Cardiac muscle cell (in vitro differentiated cells and primary cell): Measurements from ENCODE around the gene DCAF10. TPM values are rescaled to one million over a fixed set of nuclear protein-coding genes. Genes with fewer than 3 reads are reported as not detected.

Experiments used
- DNase-seq, 2 donors: peaks; one replicate each; pipeline versions ENCODE4 v3.0.0 to v3.0.0-alpha.2; 2010 to 2017; ENCODE audit warnings: low read depth in 1 of 2, low spot score in 1 of 2
- H3K27ac ChIP-seq: fragments of 200-600 bp; sonication (generic); 2 replicates; pipeline ENCODE4 v1.5.1; 2016
- H3K27me3 ChIP-seq: fragments of 200-600 bp; sonication (generic); 2 replicates; pipeline ENCODE4 v1.6.0; 2016; ENCODE audit warnings: control low read depth
- H3K36me3 ChIP-seq: fragments of 200-600 bp; sonication (generic); 2 replicates; pipeline ENCODE4 v1.5.1; 2016; ENCODE audit warnings: control low read depth
- H3K4me1 ChIP-seq: fragments of 200-600 bp; sonication (generic); 2 replicates; pipeline ENCODE4 v1.8.1; 2017; ENCODE audit warnings: low read depth, mild to moderate bottlenecking, mixed run types
- H3K4me3 ChIP-seq: fragments of 200-600 bp; sonication (generic); 2 replicates; pipeline ENCODE4 v1.5.1; 2016; ENCODE audit warnings: mild to moderate bottlenecking
- H3K9me3 ChIP-seq: fragments of 200-600 bp; sonication (generic); 2 replicates; pipeline ENCODE4 v1.5.1; 2017; ENCODE audit warnings: low read depth, mild to moderate bottlenecking, control low read depth
- CTCF ChIP-seq: IDR thresholded peaks from 2 replicates; pipeline ENCODE4 v1.5.1; 2012; ENCODE audit warnings: low read depth, mild to moderate bottlenecking, low read length
- polyA plus RNA-seq: library from polyadenylated mRNA; unstranded; fragments of >200 nt; fragmentation: Nextera tagmentation; extraction: Ambion mirVana; gene quantifications from 2 replicates; pipeline ENCODE4 v1.2.1, GENCODE V29; 2016
- total RNA-seq: library from RNA; depleted of rRNA; stranded (reverse); fragments of >200 nt; gene quantifications from 2 replicates; pipeline ENCODE4 v1.2.3, GENCODE V29; 2016

DCAF10 gene
- total and polyA plus RNA-seq, 2 experiments from 2014 or later: 22.9 to 23.1 TPM

DNA sequence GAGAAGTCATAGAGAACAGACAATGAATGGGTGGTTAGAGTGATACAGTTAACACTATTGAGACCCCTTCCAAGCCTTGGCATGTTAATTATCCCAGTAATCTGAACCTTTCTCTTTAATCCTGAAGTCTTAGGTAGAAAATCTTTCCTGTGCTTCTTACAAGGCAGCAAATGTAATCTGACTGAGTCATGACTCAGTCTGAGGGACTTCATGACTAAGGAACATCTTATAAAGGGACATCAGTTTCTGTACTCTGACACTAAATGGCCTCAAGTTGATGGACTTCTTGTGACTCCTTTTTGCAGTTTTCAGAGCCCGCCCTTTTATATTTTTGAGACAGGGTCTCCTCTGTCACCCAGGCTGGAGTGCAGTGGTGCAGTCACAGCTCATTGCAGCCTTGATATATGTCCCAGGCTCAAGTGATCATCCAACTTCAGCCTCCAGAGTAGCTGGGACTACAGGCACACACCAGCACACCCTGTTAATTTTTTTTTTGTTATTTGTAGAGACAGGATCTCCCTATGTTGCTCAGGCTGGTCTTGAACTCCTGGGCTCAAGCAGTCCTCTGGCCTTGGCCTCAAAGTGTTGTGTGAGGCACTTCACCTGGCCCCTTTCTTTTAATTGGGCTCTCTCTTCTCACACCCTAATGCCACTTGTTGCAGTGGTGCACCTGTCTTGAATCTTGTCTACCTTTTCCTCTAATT lies 25.2 kb upstream of the DCAF10 start:
- no peak overlapping the region for H3K27ac ChIP-seq
- H3K4me1 ChIP-seq: no peaks in the 10 kb centered on the region
- H3K27me3 ChIP-seq: no peaks in the 10 kb centered on the region
- H3K9me3 ChIP-seq: no peaks in the 10 kb centered on the region
- no peak overlapping the region for H3K4me3 ChIP-seq
- H3K36me3 ChIP-seq: peaks cover 26% of the 10 kb centered on the region
- no peak for TF ChIP-seq CTCF
- no peak for DNase-seq

DNA sequence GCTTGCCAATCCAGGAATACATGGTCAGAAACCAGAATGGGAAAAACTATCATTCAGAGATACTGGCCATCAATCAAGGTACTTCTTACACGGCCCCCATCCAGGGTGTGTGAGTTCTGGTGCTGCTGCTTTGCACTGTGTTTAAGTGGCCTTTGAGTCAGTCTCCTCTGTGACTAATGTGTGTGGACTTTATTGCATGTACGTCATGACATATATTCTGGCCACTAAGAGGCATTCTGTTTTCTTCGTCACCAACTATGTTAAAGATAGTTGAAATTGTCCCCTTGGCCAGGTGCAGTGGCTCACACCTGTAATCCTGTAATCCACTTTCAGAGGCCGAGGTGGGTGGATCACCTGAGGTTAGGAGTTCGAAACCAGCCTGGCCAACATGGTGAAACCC lies 24.3 kb upstream of the DCAF10 start:
- no peaks in the 10 kb centered on the region for H3K27me3 ChIP-seq
- no peak overlapping the region for H3K4me3 ChIP-seq
- H3K4me1 ChIP-seq: no peaks in the 10 kb centered on the region
- peaks cover 26% of the 10 kb centered on the region for H3K36me3 ChIP-seq
- H3K27ac ChIP-seq: no peak overlapping the region
- no peaks in the 10 kb centered on the region for H3K9me3 ChIP-seq
- DNase-seq: no peak
- TF ChIP-seq CTCF: no peak

- TF ChIP-seq CTCF: no peak
- Histone ChIP-seq H3K4me3 (no peak overlapping the region), H3K9me3 (no peaks in the 10 kb centered on the region), H3K4me1 (no peaks in the 10 kb centered on the region), H3K27me3 (no peaks in the 10 kb centered on the region), H3K27ac (no peak overlapping the region), H3K36me3 (peaks cover 47% of the 10 kb centered on the region)
- DNase-seq: no peak
Measured at GRCh38 chr9:37778534-37778933, 22.1 kb upstream of the DCAF10 start.

GRCh38 chr9:37784291-37784615 lies 16.3 kb upstream of the DCAF10 start:
- Histone ChIP-seq H3K36me3 (peaks cover 36% of the 10 kb centered on the region), H3K4me3 (peak overlapping the region; percentile 79), H3K27me3 (peaks cover 8% of the 10 kb centered on the region), H3K4me1 (no peaks in the 10 kb centered on the region), H3K9me3 (no peaks in the 10 kb centered on the region), H3K27ac (peak overlapping the region; percentile 81)
- no peak for TF ChIP-seq CTCF
- DNase-seq: no peak

DNA sequence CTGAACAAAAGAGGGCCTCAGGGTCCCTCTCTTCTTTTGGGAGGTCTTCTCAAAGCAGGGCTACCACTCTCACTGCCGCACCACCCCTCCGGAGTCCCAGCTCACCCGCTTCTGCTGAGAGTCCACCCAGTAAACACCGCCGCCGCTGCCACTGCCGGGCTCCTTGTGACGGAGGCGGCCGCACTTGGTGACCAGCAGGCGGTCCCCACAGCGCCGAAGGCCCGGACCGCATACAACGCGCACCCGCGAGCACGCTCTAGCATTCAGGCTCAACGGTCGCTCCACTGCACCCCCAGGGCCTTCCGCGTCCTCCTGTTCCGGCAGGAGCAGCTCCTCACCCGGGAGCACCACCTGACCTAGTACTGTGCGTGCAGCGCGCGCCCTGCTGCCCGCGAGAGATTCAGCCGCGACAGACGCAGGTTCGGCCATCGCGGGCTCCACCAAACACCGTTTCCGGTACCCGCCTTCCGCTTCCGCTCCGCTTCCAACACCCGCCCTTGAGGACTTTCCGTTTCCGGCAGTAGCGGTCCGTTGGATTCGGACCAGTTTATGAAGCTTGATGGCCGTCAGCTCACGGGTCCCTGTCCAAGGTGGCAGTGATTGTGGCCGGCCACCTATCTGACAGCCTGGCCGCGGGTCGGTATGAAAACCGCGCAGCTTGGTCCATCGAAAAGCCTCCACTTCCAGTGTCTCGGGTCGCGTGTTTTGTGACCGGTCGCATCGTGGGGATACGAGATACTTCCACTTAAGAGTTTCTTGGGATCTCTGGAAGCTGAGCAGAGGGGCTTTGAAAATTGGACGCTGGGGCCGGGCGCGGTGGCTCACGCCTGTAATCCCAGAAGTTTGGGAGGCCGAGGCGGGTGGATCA lies 15.7 kb upstream of the DCAF10 start, which contains the start of gene EXOSC3:
TSS of gene EXOSC3 (minus strand) at position 449 of the 868 bp plus-strand sequence. CDS start at position 429, 20 bp downstream.
- TF ChIP-seq CTCF: no peak
- Histone ChIP-seq H3K36me3 (peaks cover 30% of the 10 kb centered on the region), H3K9me3 (no peaks in the 10 kb centered on the region), H3K4me3 (peak within 1 kb of the TSS; percentile 79), H3K4me1 (no peaks in the 10 kb centered on the region), H3K27me3 (peaks cover 8% of the 10 kb centered on the region), H3K27ac (peak within 1 kb of the TSS; percentile 81)
- DNase-seq: peak; percentile 91 to 96
